H1 (cell line): Measurements from ENCODE around the gene ZNF836. TPM values are rescaled to one million over a fixed set of nuclear protein-coding genes. Genes with fewer than 3 reads are reported as not detected.

Source experiments
- SP1 ChIP-seq: IDR thresholded peaks from 2 replicates; pipeline ENCODE4 v1.6.1; 2011; ENCODE audit warnings: low read depth, low read length
- polyA plus RNA-seq, 7 experiments: library from polyadenylated mRNA; depleted of rRNA in 3 of 7; stranded (reverse) in 5 of 7; unstranded in 2 of 7; fragments of >200 nt in 5 of 7; fragments of 200-250 nt in 2 of 7; gene quantifications; 1 replicate in 5 of 7; 2 replicates in 1 of 7; 4 replicates in 1 of 7; pipeline versions ENCODE4 v1.2.1 to v1.2.3, GENCODE V29; 2011 to 2013; ENCODE audit warnings: missing spikeins in 2 of 7, mixed read lengths in 2 of 7
- total RNA-seq: library from RNA; stranded (reverse); fragmentation: NEBNext Ultra II Directional; extraction: Animal tissue kit (Norgen Biotek cat#: 25700); gene quantifications from 2 replicates; pipeline ENCODE4 v1.2.1, GENCODE V29; 2021

Gene ZNF836
- total and polyA plus RNA-seq, 2 of the 8 experiments (the other 6 are each of a cell fraction or from before 2014, with no cell fraction given), result 5.6 to 27.2 TPM

DNA sequence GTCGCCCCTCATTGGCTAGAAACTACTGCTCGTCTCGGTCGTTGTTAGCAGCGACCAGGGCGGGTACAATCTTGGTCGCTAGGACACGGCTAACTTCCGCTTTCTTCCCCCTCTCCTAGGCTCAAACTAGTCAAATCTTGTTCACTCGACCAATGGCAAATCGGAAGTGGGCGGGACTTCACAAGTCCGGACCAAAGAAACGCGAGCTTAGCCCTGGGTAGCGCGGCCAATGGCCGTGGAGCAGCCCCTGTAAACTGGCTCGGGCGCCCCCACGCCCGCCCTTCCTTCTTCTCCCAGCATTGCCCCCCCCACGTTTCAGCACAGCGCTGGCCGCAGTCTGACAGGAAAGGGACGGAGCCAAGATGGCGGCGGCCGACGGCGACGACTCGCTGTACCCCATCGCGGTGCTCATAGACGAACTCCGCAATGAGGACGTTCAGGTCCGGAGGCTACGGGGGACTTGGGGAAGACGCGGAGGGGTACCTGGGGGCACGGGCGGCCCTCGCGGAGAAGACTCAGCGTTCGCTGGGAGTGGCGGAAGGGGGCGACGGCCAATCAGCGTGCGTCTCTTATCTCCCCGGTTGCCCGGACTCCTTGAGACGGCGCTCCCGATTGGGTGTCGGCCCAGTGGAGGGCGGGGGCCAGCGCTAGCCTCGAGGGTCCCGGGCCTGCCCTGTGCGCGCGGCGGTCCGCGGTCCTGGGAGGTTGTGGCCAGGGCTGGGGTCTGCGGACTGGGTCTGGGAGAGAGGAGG is 18.5 kb upstream of the ZNF836 start, which contains the start of gene PPP2R1A (continued):
- peak; percentile 88 for TF ChIP-seq SP1
